MM.1S (cell line): ENCODE data around the gene SSR2.

Experiments
- EZH2phosphoT487 ChIP-seq: fragments of 300-600 bp; sonication (generic); IDR thresholded peaks from 2 replicates; pipeline ENCODE4 v1.6.1; 2018; ENCODE audit warnings: antibody characterized with exemption, low read length
- TF ChIP-seq, protein P1 (sequence below): fragments of 300-600 bp; sonication (generic); IDR thresholded peaks from 2 replicates; pipeline ENCODE4 v1.5.1; 2016; ENCODE audit warnings: antibody characterized with exemption, low read length, mixed read lengths

DNA sequence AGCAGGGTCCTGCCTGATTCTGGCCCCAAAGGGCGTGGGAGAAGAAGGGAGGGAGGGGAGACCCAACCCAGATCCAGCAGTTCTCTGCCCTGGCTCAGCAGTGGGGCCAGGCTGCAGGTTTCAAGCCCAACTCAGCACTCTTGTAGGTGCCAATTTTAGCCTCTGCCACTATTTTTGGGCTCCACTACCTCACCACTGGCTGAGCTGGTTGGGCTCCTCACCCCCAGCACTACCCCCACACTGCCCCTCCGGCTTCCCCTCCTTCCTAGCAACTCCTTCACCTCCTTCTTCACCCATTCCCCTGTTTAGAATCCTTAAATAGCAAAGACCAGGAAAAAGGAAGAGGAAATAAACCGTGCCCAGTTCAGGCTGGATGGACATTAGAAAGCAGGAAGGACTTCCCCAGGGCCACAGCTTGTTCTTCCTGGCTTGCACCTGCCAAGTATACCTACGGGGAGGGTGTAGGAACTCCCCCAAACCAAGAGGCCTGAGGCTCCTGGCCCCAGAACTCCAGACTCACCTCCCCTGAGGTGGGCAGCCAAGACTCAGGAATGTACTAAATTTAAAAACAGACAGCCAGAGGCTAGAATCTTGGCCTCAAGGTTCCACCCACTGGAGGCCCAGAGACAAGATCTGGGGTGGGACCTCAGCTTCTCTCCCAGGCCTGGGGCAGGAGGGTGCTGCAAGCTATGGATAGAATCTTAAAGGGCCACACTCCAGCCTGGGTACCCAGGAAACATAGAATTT, 41.0 kb downstream of the SSR2 start:
- TF ChIP-seq, protein P1, sequence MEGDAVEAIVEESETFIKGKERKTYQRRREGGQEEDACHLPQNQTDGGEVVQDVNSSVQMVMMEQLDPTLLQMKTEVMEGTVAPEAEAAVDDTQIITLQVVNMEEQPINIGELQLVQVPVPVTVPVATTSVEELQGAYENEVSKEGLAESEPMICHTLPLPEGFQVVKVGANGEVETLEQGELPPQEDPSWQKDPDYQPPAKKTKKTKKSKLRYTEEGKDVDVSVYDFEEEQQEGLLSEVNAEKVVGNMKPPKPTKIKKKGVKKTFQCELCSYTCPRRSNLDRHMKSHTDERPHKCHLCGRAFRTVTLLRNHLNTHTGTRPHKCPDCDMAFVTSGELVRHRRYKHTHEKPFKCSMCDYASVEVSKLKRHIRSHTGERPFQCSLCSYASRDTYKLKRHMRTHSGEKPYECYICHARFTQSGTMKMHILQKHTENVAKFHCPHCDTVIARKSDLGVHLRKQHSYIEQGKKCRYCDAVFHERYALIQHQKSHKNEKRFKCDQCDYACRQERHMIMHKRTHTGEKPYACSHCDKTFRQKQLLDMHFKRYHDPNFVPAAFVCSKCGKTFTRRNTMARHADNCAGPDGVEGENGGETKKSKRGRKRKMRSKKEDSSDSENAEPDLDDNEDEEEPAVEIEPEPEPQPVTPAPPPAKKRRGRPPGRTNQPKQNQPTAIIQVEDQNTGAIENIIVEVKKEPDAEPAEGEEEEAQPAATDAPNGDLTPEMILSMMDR = no peak
- TF ChIP-seq EZH2phosphoT487 = no peak
